Omental fat pad (tissue), 4 donors: Measurements from ENCODE around the gene ICAM1. TPM values are rescaled to one million over a fixed set of nuclear protein-coding genes. Genes with fewer than 3 reads are reported as not detected.

Source experiments
- ATAC-seq: fragments of 150-250 bp; one replicate; pipeline ENCODE4 v1.9.1; 2016; ENCODE audit warnings: mild to moderate bottlenecking, moderate library complexity; ENCODE audit not compliant: low FRiP score
- DNase-seq: peaks from one replicate; pipeline ENCODE4 v3.0.0-alpha.2; 2019; ENCODE audit warnings: low spot score
- total RNA-seq, 4 donors: library from RNA; depleted of rRNA; stranded (reverse); fragments of >200 nt; gene quantifications; one replicate each; pipeline ENCODE4 v1.1.0, GENCODE V29; 2016
- TF ChIP-seq, protein P1 (sequence below), 3 donors: fragments of 450-650 bp; IDR thresholded peaks; one replicate each; pipeline ENCODE4 v1.5.1; 2016 to 2017; ENCODE audit warnings: antibody characterized with exemption in 3 of 3, mild to moderate bottlenecking in 3 of 3, moderate library complexity in 2 of 3

Gene ICAM1
- total RNA-seq, 4 donors from 2014 or later, result 20.7 to 286 (median 81.0) TPM

DNA sequence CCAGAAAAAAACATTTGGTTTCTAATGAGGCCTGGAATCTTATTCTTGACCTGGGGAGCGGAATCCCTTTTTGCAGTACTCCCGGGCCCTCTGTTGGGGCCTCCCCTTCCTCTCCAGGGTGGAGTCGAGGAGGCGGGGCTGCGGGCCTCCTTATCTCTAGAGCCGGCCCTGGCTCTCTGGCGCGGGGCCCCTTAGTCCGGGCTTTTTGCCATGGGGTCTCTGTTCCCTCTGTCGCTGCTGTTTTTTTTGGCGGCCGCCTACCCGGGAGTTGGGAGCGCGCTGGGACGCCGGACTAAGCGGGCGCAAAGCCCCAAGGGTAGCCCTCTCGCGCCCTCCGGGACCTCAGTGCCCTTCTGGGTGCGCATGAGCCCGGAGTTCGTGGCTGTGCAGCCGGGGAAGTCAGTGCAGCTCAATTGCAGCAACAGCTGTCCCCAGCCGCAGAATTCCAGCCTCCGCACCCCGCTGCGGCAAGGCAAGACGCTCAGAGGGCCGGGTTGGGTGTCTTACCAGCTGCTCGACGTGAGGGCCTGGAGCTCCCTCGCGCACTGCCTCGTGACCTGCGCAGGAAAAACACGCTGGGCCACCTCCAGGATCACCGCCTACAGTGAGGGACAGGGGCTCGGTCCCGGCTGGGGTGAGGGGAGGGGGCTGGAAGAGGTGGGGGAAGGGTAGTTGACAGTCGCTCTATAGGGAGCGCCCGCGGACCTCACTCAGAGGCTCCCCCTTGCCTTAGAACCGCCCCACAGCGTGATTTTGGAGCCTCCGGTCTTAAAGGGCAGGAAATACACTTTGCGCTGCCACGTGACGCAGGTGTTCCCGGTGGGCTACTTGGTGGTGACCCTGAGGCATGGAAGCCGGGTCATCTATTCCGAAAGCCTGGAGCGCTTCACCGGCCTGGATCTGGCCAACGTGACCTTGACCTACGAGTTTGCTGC lies 16.1 kb downstream of the ICAM1 start, which contains the start of gene ICAM4:
ICAM4 (plus strand) TSS at position 153 of the 935 bp plus-strand sequence; CDS start at position 211, 58 bp downstream.
- TF ChIP-seq, protein P1, sequence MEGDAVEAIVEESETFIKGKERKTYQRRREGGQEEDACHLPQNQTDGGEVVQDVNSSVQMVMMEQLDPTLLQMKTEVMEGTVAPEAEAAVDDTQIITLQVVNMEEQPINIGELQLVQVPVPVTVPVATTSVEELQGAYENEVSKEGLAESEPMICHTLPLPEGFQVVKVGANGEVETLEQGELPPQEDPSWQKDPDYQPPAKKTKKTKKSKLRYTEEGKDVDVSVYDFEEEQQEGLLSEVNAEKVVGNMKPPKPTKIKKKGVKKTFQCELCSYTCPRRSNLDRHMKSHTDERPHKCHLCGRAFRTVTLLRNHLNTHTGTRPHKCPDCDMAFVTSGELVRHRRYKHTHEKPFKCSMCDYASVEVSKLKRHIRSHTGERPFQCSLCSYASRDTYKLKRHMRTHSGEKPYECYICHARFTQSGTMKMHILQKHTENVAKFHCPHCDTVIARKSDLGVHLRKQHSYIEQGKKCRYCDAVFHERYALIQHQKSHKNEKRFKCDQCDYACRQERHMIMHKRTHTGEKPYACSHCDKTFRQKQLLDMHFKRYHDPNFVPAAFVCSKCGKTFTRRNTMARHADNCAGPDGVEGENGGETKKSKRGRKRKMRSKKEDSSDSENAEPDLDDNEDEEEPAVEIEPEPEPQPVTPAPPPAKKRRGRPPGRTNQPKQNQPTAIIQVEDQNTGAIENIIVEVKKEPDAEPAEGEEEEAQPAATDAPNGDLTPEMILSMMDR (IDR thresholded peaks at IDR 0.05), result no peak
- ATAC-seq (peak; percentile 17), DNase-seq (no peak)

DNA sequence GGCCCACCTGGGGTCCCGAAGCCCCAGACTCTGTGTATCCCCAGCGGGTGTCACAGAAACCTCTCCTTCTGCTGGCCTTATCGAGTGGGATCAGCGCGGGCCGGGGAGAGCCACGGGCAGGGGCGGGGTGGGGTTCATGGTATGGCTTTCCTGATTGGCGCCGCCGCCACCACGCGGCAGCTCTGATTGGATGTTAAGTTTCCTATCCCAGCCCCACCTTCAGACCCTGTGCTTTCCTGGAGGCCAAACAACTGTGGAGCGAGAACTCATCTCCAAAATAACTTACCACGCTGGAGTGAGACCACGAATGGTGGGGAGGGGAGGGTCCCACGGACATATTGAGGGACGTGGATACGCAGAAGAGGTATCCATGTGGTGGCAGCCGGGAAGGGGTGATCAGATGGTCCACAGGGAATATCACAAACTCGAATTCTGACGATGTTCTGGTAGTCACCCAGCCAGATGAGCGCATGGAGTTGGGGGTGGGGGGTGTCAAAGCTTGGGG lies 17.8 kb downstream of the ICAM1 start:
- TF ChIP-seq, protein P1 (IDR thresholded peaks at IDR 0.05), result no peak
- ATAC-seq (no peak), DNase-seq (no peak)

DNA sequence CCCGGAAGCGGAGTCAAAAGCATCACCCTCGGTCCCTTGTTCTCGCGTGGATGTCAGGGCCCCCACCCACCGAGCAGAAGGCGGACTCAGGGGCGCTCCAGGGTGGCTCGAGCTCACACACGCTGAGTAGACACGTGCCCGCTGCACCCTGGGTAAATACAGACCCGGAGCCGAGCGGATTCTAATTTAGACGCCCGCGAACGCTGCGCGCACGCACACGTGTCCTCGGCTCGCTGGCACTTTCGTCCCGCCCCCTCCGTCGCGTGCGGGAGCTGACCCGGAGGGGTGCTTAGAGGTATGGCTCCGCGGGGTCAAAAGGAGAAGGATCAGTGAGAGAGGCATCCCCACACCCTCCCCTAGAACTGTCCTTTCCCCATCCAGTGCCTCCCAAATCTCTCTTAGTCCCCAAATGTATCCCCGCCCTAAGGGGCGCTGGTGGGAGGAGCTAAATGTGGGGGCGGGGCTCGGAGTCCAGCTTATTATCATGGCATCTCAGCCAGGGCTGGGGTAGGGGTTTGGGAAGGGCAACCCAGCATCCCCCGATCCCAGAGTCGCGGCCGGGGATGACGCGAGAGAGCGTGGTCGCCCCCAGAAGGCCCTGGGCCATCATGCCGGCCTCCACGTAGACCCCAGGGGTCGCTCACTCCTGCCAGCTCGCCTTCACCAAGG lies 18.4 kb downstream of the ICAM1 start:
- no peak for DNase-seq
- TF ChIP-seq, protein P1 (IDR thresholded peaks at IDR 0.05), result no peak
- no peak for ATAC-seq

DNA sequence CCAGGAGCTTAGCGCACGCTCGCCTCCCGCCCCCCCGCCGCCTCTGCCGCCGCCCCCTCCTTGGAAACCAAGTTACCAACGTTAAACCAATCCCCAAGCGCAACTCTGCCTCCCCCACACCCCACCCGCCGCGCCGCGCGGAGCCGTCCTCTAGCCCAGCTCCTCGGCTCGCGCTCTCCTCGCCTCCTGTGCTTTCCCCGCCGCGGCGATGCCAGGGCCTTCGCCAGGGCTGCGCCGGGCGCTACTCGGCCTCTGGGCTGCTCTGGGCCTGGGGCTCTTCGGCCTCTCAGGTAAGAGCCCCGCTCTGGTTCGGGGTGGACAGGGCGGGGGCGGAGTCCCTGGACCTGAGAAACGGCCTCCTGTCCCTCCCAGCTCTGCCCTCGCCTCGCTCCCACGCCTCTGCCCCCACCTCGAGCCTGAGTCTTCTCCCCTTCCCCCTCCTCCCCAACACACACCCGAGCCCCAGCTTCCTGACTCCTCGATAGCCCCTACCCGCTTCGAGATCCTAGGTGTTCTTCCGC lies 19.0 kb downstream of the ICAM1 start, which contains the start of gene ICAM5:
ICAM5 (plus strand) TSS at position 117 of the 521 bp plus-strand sequence; CDS start at position 209, 92 bp downstream.
- TF ChIP-seq, protein P1 (IDR thresholded peaks at IDR 0.05), result no peak
- DNase-seq (no peak), ATAC-seq (no peak)

DNA sequence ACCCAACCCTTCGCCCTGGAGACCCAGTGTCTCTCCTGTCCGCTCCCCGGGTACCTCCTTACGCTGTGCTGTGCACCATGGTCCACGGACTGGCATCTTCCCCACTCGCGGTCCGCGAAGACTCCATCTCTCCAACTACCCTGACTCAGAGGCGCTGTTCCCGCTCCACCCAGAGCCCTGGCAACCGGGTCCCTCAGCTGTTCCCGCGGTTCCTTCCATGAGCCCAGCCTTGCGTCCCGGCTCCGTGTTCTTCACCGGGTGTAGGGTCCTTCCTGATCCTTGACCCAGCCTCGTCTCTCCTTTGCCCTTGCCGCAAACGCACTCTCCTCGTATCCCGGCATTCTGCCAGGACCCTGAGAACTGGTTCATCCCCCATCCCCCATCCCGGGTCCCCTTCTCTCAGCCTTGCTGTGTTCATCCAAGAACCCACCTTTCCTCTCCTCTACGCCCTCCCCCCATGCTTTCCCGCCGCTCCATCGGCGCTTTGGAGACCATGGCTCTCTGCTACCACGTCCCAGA lies 19.5 kb downstream of the ICAM1 start:
- ATAC-seq (no peak), DNase-seq (no peak)
- TF ChIP-seq, protein P1 (IDR thresholded peaks at IDR 0.05), result no peak

DNA sequence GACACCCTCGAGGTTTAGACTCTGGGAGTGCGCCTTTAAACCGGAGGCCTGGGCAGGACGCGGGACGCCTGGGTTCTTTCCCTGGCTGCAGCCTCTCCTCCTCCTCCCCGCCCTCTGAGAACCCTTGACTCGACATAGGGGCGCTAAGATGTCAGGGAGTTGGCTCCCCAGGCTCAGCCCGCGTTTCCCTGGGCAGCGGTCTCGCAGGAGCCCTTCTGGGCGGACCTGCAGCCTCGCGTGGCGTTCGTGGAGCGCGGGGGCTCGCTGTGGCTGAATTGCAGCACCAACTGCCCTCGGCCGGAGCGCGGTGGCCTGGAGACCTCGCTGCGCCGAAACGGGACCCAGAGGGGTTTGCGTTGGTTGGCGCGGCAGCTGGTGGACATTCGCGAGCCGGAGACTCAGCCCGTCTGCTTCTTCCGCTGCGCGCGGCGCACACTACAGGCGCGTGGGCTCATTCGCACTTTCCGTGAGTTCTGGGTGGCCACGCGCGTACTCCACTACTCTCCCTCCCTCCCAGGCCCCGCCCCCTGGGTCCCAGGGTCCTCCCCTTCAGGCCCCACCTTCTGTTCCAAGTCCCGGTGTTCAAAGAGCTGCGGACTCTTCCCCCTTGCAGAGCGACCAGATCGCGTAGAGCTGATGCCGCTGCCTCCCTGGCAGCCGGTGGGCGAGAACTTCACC lies 20.1 kb downstream of the ICAM1 start:
- ATAC-seq, result no peak
- TF ChIP-seq, protein P1 (IDR thresholded peaks at IDR 0.05), result no peak
- no peak for DNase-seq
